Osteocyte (in vitro differentiated cells): Measurements from ENCODE around the gene SERPINC1. TPM values are rescaled to one million over a fixed set of nuclear protein-coding genes. Genes with fewer than 3 reads are reported as not detected.

Source experiments
- DNase-seq: peaks from one replicate; pipeline ENCODE4 v3.0.0; 2021; ENCODE audit warnings: mixed read lengths; ENCODE audit not compliant: unreplicated experiment; ENCODE audit errors: extremely low spot score
- H3K27ac Mint-ChIP-seq: one replicate; pipeline ENCODE4 v1.8.0; 2021; ENCODE audit warnings: mild to moderate bottlenecking, mixed read lengths; ENCODE audit not compliant: unreplicated experiment
- H3K27me3 Mint-ChIP-seq: one replicate; pipeline ENCODE4 v1.8.0; 2021; ENCODE audit warnings: mixed read lengths; ENCODE audit not compliant: unreplicated experiment
- H3K36me3 Mint-ChIP-seq: one replicate; pipeline ENCODE4 v1.8.0; 2021; ENCODE audit warnings: mixed read lengths; ENCODE audit not compliant: unreplicated experiment
- H3K4me1 Mint-ChIP-seq: one replicate; pipeline ENCODE4 v1.8.0; 2021; ENCODE audit warnings: mixed read lengths; ENCODE audit not compliant: unreplicated experiment
- H3K4me3 Mint-ChIP-seq: one replicate; pipeline ENCODE4 v1.8.0; 2021; ENCODE audit warnings: mild to moderate bottlenecking, moderate library complexity, mixed read lengths; ENCODE audit not compliant: unreplicated experiment
- H3K9me3 Mint-ChIP-seq: one replicate; pipeline ENCODE4 v1.8.0; 2021; ENCODE audit warnings: mixed read lengths; ENCODE audit not compliant: unreplicated experiment
- total RNA-seq: library from RNA; stranded (reverse); gene quantifications from 2 replicates; pipeline ENCODE4 v1.2.1, GENCODE V29; 2021
- TF ChIP-seq, protein P1 (sequence below): fragments of 200-600 bp; sonication (generic); IDR thresholded peaks from 2 replicates; pipeline ENCODE4 v1.5.0; 2021; ENCODE audit warnings: antibody characterized with exemption, mild to moderate bottlenecking, moderate library complexity

The SERPINC1 gene
- total RNA-seq, 1 donor from 2014 or later = 0.40 TPM

- H3K27ac Mint-ChIP-seq = no peak overlapping the region
- H3K27me3 Mint-ChIP-seq = no peaks in the 10 kb centered on the region
- peaks cover 40% of the 10 kb centered on the region for H3K36me3 Mint-ChIP-seq
- no peak for DNase-seq
- TF ChIP-seq, protein P1, sequence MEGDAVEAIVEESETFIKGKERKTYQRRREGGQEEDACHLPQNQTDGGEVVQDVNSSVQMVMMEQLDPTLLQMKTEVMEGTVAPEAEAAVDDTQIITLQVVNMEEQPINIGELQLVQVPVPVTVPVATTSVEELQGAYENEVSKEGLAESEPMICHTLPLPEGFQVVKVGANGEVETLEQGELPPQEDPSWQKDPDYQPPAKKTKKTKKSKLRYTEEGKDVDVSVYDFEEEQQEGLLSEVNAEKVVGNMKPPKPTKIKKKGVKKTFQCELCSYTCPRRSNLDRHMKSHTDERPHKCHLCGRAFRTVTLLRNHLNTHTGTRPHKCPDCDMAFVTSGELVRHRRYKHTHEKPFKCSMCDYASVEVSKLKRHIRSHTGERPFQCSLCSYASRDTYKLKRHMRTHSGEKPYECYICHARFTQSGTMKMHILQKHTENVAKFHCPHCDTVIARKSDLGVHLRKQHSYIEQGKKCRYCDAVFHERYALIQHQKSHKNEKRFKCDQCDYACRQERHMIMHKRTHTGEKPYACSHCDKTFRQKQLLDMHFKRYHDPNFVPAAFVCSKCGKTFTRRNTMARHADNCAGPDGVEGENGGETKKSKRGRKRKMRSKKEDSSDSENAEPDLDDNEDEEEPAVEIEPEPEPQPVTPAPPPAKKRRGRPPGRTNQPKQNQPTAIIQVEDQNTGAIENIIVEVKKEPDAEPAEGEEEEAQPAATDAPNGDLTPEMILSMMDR = no peak
- no peaks in the 10 kb centered on the region for H3K9me3 Mint-ChIP-seq
- peaks cover 35% of the 10 kb centered on the region for H3K4me1 Mint-ChIP-seq
- H3K4me3 Mint-ChIP-seq = no peak overlapping the region
These were observed 46.7 kb downstream of the SERPINC1 start for GRCh38 chr1:173870252-173871075.

DNA sequence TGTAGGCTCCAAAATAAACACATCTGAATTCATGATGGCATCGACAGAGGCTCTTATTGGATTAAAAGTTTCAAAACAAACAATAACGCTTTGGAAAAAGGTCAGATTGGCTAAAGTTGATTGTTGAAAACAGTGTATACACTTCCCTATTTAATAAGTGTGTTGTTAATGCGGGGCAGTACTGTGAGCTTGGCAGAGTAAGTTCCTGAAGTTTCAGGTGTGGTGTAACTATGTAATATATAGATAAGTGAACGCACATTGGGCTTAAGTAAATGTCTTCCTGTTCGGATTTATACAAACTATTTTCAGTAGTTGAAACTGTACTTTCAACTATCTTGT, 48.1 kb downstream of the SERPINC1 start:
- H3K36me3 Mint-ChIP-seq = peaks cover 48% of the 10 kb centered on the region
- TF ChIP-seq, protein P1 = no peak
- H3K9me3 Mint-ChIP-seq = no peaks in the 10 kb centered on the region
- peak overlapping the region; percentile 92 for H3K27ac Mint-ChIP-seq
- DNase-seq = no peak
- no peaks in the 10 kb centered on the region for H3K27me3 Mint-ChIP-seq
- peak overlapping the region; percentile 87 for H3K4me3 Mint-ChIP-seq
- H3K4me1 Mint-ChIP-seq = peaks cover 44% of the 10 kb centered on the region

DNA sequence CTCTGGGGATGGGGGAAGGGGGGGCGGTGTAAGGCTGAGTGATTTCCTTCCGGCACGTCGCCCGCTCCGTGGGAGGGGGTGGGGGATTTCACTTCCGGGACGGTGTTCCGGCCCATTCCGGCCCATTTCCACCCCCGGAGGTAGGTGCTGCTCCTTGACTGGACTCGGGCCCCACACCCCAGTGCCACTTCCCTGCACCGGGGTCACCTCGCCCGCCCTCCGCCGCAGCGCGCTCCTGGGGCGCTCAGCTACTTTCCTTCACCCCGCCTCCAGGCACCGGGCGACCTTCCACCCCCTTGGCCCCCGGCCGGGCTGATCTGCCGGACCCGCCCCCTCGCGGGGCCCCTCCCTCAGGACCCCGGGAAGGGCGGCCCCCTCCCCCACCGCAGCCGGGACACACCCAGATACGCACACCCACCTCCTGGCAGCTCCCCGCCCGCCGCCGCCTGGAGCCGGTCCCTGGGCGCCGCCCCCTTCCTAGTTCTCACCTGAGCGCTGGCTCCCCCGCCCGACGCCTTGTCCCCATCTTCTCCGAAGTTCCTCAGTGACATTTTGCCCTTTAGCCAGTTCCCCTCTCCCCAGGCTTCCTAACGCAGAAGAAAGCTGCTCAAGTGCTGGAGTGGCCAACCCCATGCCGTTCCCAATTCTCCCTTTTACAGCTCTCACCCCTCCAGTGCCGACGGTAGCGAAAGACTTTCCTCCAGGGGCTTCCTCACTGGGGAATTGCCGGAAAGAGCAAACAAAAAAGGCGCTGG, 48.7 kb downstream of the SERPINC1 start, which contains the start of gene ZBTB37:
Gene ZBTB37, plus strand, starts transcription at position 115 of the 755 bp plus-strand sequence. CDS start 1,846 bp downstream, outside the sequence.
- DNase-seq = peak; percentile 92
- Mint-ChIP-seq H3K4me1 (peaks cover 44% of the 10 kb centered on the region), H3K27ac (peak within 1 kb of the TSS; percentile 92), H3K36me3 (peaks cover 52% of the 10 kb centered on the region), H3K27me3 (no peaks in the 10 kb centered on the region), H3K4me3 (peak within 1 kb of the TSS; percentile 87), H3K9me3 (no peaks in the 10 kb centered on the region)
- TF ChIP-seq, protein P1 = no peak

- Mint-ChIP-seq H3K4me3 (peak within 1 kb of the TSS; percentile 87), H3K4me1 (peaks cover 42% of the 10 kb centered on the region), H3K27me3 (no peaks in the 10 kb centered on the region), H3K36me3 (peaks cover 48% of the 10 kb centered on the region), H3K9me3 (no peaks in the 10 kb centered on the region), H3K27ac (peak within 1 kb of the TSS; percentile 92)
- peak; percentile 99 for DNase-seq
- TF ChIP-seq, protein P1 = no peak
These were observed 49.3 kb downstream of the SERPINC1 start, which contains the start of gene GAS5 for GRCh38 chr1:173867753-173868265. GAS5 (minus strand) TSS chr1:173867989.
